A549 (cell line): Measurements from ENCODE around the gene PPP2R3A. TPM values are rescaled to one million over a fixed set of nuclear protein-coding genes. Genes with fewer than 3 reads are reported as not detected.

Experiments used
- ATAC-seq, 2 experiments: fragments of 200-7000 bp in 1 of 2; fragments of >200 bp in 1 of 2; cut with Nextera tagmentation in 1 of 2; cut with Tn5 transposase in 1 of 2; 3 replicates each; pipeline versions ENCODE4 v1.8.0 to v1.9.1; 2018 to 2020; ENCODE audit warnings: mild to moderate bottlenecking in 1 of 2, moderate library complexity in 1 of 2
- CTCF ChIA-PET: fragments of 300-600 bp; sonication (Branson Sonifier 250); formaldehyde crosslinking; extraction: SDS; loops from one replicate; lab custom pipeline; 2021; ENCODE audit warnings: antibody characterized with exemption, inconsistent platforms; lab: Yijun Ruan, JAX
- POLR2A ChIA-PET: fragments of 350-600 bp; formaldehyde crosslinking; extraction: SDS; loops from one replicate; lab custom pipeline; 2021; ENCODE audit warnings: antibody characterized with exemption, inconsistent platforms; lab: Yijun Ruan, JAX
- DNase-seq, 2 experiments: peaks; one replicate each; pipeline versions ENCODE4 v3.0.0 to v3.0.0-alpha.2; 2011 to 2016; ENCODE audit warnings: low read depth in 1 of 2, low spot score in 1 of 2
- FAIRE-seq: peaks from 2 replicates; lab custom pipeline; 2011; peaks lifted over from hg19 to GRCh38; lab: Jason Lieb, UNC
- H3K27ac ChIP-seq, 2 experiments: fragments of >200 bp; sonication (Bioruptor Twin); formaldehyde crosslinking; 3 replicates each; pipeline ENCODE4 v1.5.1; 2016 to 2017
- H3K4me1 ChIP-seq: fragments of >200 bp; sonication (Bioruptor Twin); formaldehyde crosslinking; 3 replicates; pipeline ENCODE4 v1.6.1; 2016
- H3K4me2 ChIP-seq: fragments of >200 bp; sonication (Bioruptor Twin); formaldehyde crosslinking; 3 replicates; pipeline ENCODE4 v1.6.1; 2016
- H3K4me3 ChIP-seq: fragments of >200 bp; sonication (Bioruptor Twin); formaldehyde crosslinking; 3 replicates; pipeline ENCODE4 v1.5.1; 2016
- H3K9me3 ChIP-seq: fragments of >200 bp; sonication (Bioruptor Twin); formaldehyde crosslinking; 3 replicates; pipeline ENCODE4 v1.6.1; 2016
- ATOH8 ChIP-seq: fragments of 250-450 bp; sonication (Bioruptor Pico); IDR thresholded peaks from 2 replicates; pipeline ENCODE4 v1.5.0; 2020; ENCODE audit warnings: low read depth, mild to moderate bottlenecking, moderate library complexity
- CHD2 ChIP-seq: fragments of 150-350 bp; IDR thresholded peaks from 2 replicates; pipeline ENCODE4 v1.6.1; 2014; ENCODE audit warnings: low read length; ENCODE audit not compliant: partially characterized antibody
- EHMT2 ChIP-seq: fragments of 200-600 bp; sonication (generic); IDR thresholded peaks from 2 replicates; pipeline ENCODE4 v1.6.1; 2016; ENCODE audit warnings: antibody characterized with exemption, low read depth, mild to moderate bottlenecking, moderate library complexity
- FOSB ChIP-seq: fragments of 250-450 bp; sonication (Bioruptor Pico); IDR thresholded peaks from 2 replicates; pipeline ENCODE4 v1.5.0; 2020; ENCODE audit warnings: mild to moderate bottlenecking, moderate library complexity
- FOXS1 ChIP-seq: fragments of 250-450 bp; sonication (Bioruptor Pico); IDR thresholded peaks from 2 replicates; pipeline ENCODE4 v1.5.0; 2020; ENCODE audit warnings: mild to moderate bottlenecking, moderate library complexity
- HOXA7 ChIP-seq: fragments of 250-450 bp; sonication (Bioruptor Pico); IDR thresholded peaks from 2 replicates; pipeline ENCODE4 v1.5.0; 2020; ENCODE audit warnings: mild to moderate bottlenecking, moderate library complexity
- HOXB5 ChIP-seq: fragments of 250-450 bp; sonication (Bioruptor Pico); IDR thresholded peaks from 2 replicates; pipeline ENCODE4 v1.5.0; 2020; ENCODE audit warnings: mild to moderate bottlenecking, moderate library complexity
- JUN ChIP-seq, 2 experiments: fragments of >200 bp; sonication (Bioruptor Twin); formaldehyde crosslinking; IDR thresholded peaks; 2 replicates in 1 of 2; 3 replicates in 1 of 2; pipeline ENCODE4 v1.6.1; 2016 to 2017
- KDM5A ChIP-seq: fragments of 200-600 bp; sonication (generic); IDR thresholded peaks from 2 replicates; pipeline ENCODE4 v1.6.1; 2016; ENCODE audit warnings: antibody characterized with exemption, mild to moderate bottlenecking
- MAFK ChIP-seq: fragments of 450-650 bp; IDR thresholded peaks from 2 replicates; pipeline ENCODE4 v1.6.1; 2014; ENCODE audit not compliant: partially characterized antibody
- MAZ ChIP-seq: fragments of 150-350 bp; IDR thresholded peaks from 2 replicates; pipeline ENCODE4 v1.6.1; 2014; ENCODE audit warnings: antibody characterized with exemption, low read depth, low read length, borderline replicate concordance
- PBX3 ChIP-seq: IDR thresholded peaks from 2 replicates; pipeline ENCODE4 v1.6.1; 2012
- RAD21 ChIP-seq, 2 experiments: fragments of >200 bp in 1 of 2; sonication (Bioruptor Twin) in 1 of 2; formaldehyde crosslinking in 1 of 2; IDR thresholded peaks in 1 of 2; conservative IDR thresholded peaks in 1 of 2; 2 replicates in 1 of 2; 3 replicates in 1 of 2; pipeline ENCODE4 v1.6.1; 2012 to 2018; ENCODE audit warnings: inconsistent platforms in 1 of 2
- RFX5 ChIP-seq: fragments of 450-650 bp; IDR thresholded peaks from 2 replicates; pipeline ENCODE4 v1.7.1; 2014; ENCODE audit warnings: antibody characterized with exemption, mild to moderate bottlenecking, moderate library complexity
- SMC3 ChIP-seq: fragments of >200 bp; sonication (Bioruptor Twin); formaldehyde crosslinking; IDR thresholded peaks from 3 replicates; pipeline ENCODE4 v1.6.1; 2018; ENCODE audit warnings: inconsistent platforms
- SREBF2 ChIP-seq: fragments of 450-650 bp; IDR thresholded peaks from 2 replicates; pipeline ENCODE4 v1.6.1; 2014; ENCODE audit warnings: mild to moderate bottlenecking, moderate library complexity
- ZNF302 ChIP-seq: fragments of 250-450 bp; sonication (Bioruptor Pico); IDR thresholded peaks from 2 replicates; pipeline ENCODE4 v1.9.0; 2021; ENCODE audit warnings: inconsistent platforms, mild to moderate bottlenecking, moderate library complexity
- WGBS: methylation state at CpG from one replicate; pipeline ENCODE4 v1.1.6; 2017; ENCODE audit errors: missing lambda C conversion rate; 5-methylcytosine and 5-hydroxymethylcytosine counted together
- polyA plus RNA-seq, 4 experiments: library from polyadenylated mRNA; depleted of rRNA in 3 of 4; stranded (reverse); fragments of >200 nt; fragmentation: RNase III in 1 of 4; extraction: RNeasy Plus Mini Kit Qiagen cat#74134 plus additional on column Dnase treatment in 1 of 4; gene quantifications; 2 replicates in 3 of 4; 3 replicates in 1 of 4; pipeline ENCODE4 v1.2.3, GENCODE V29; 2011 to 2017
- TF ChIP-seq, protein P1 (sequence below): fragments of >200 bp; sonication (Bioruptor Twin); formaldehyde crosslinking; IDR thresholded peaks from 3 replicates; pipeline ENCODE4 v1.5.1; 2016
- TF ChIP-seq, protein P2 (sequence below): fragments of 200-600 bp; sonication (generic); IDR thresholded peaks from 2 replicates; pipeline ENCODE4 v1.6.1; 2016; ENCODE audit warnings: antibody characterized with exemption, mild to moderate bottlenecking, moderate library complexity
- TF ChIP-seq, protein P3 (sequence below): fragments of 150-350 bp; IDR thresholded peaks from 2 replicates; pipeline ENCODE4 v1.6.1; 2014; ENCODE audit warnings: low read depth, mild to moderate bottlenecking, low read length

Gene PPP2R3A
- polyA plus RNA-seq, 2 of the 4 experiments (the other 2 are of a cell fraction) = 1.9 to 3.2 TPM

- TF ChIP-seq MAFK (peak; percentile 99), RFX5 (no peak), HOXB5 (CRISPR knock-in tag) (no peak), KDM5A (no peak), JUN (IDR thresholded peaks at IDR 0.05) (no peak), MAZ (no peak), PBX3 (no peak), SMC3 (peak; percentile 73), RAD21 (conservative IDR thresholded peaks at IDR 0.05 in 1 of 2, IDR thresholded peaks at IDR 0.05 in 1 of 2) (peak; percentile 93 to 96), FOSB (CRISPR knock-in tag) (no peak), SREBF2 (no peak), EHMT2 (no peak), HOXA7 (CRISPR knock-in tag) (no peak)
- TF ChIP-seq, protein P1, sequence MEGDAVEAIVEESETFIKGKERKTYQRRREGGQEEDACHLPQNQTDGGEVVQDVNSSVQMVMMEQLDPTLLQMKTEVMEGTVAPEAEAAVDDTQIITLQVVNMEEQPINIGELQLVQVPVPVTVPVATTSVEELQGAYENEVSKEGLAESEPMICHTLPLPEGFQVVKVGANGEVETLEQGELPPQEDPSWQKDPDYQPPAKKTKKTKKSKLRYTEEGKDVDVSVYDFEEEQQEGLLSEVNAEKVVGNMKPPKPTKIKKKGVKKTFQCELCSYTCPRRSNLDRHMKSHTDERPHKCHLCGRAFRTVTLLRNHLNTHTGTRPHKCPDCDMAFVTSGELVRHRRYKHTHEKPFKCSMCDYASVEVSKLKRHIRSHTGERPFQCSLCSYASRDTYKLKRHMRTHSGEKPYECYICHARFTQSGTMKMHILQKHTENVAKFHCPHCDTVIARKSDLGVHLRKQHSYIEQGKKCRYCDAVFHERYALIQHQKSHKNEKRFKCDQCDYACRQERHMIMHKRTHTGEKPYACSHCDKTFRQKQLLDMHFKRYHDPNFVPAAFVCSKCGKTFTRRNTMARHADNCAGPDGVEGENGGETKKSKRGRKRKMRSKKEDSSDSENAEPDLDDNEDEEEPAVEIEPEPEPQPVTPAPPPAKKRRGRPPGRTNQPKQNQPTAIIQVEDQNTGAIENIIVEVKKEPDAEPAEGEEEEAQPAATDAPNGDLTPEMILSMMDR = peak; percentile 88
- TF ChIP-seq, protein P2, sequence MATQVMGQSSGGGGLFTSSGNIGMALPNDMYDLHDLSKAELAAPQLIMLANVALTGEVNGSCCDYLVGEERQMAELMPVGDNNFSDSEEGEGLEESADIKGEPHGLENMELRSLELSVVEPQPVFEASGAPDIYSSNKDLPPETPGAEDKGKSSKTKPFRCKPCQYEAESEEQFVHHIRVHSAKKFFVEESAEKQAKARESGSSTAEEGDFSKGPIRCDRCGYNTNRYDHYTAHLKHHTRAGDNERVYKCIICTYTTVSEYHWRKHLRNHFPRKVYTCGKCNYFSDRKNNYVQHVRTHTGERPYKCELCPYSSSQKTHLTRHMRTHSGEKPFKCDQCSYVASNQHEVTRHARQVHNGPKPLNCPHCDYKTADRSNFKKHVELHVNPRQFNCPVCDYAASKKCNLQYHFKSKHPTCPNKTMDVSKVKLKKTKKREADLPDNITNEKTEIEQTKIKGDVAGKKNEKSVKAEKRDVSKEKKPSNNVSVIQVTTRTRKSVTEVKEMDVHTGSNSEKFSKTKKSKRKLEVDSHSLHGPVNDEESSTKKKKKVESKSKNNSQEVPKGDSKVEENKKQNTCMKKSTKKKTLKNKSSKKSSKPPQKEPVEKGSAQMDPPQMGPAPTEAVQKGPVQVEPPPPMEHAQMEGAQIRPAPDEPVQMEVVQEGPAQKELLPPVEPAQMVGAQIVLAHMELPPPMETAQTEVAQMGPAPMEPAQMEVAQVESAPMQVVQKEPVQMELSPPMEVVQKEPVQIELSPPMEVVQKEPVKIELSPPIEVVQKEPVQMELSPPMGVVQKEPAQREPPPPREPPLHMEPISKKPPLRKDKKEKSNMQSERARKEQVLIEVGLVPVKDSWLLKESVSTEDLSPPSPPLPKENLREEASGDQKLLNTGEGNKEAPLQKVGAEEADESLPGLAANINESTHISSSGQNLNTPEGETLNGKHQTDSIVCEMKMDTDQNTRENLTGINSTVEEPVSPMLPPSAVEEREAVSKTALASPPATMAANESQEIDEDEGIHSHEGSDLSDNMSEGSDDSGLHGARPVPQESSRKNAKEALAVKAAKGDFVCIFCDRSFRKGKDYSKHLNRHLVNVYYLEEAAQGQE = no peak
- ChIA-PET CTCF (interaction anchor here (0.6 to 3.9 kb wide), 8 partner anchors 10 to 940 kb away, joined by 3 to 21 read pairs (median 4); partner anchors contain the start of gene STAG1), POLR2A (interaction anchor here (2.1 kb wide), 1 partner anchor 677 kb away, joined by 12 read pairs; the partner anchor contains the start of gene STAG1)
- FAIRE-seq (peak; percentile 59), DNase-seq (peak; percentile 5 to 70), ATAC-seq (peak in 1 of 2 experiments; percentile 70; a peak in 3 of 6 replicates)
- H3K27ac ChIP-seq = no peak overlapping the region
- no peak overlapping the region for H3K4me3 ChIP-seq
- peaks cover 18% of the 10 kb centered on the region; the same call in 2 of the 3 replicates for H3K4me1 ChIP-seq
- no peak overlapping the region for H3K4me2 ChIP-seq
- no peaks in the 10 kb centered on the region for H3K9me3 ChIP-seq
- WGBS = 91% methylated on average over 1 of the region's 1 CpG
Observed at GRCh38 chr3:136075218-136075808, 109.8 kb downstream of the PPP2R3A start.

DNA sequence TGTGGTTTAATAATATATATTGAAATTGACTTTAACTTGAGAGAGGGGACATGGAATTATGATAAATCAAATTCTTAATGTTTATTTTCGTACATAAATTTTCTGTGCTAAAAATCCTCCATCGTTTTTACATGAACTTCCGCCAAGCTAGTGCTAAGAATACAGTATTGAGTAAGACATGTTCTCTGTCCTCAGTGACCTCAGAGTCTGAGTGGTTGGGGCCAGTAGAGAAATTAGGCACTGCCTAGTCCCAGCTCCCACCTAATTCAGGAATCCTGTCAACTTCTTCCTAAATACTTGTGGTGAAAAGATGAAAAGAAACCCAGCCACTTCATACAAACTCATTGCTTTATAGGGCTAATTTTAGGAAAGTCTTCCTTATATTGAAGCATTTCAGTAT lies 110.3 kb downstream of the PPP2R3A start:
- no peak for TF ChIP-seq FOXS1 (CRISPR knock-in tag)
- TF ChIP-seq, protein P3, sequence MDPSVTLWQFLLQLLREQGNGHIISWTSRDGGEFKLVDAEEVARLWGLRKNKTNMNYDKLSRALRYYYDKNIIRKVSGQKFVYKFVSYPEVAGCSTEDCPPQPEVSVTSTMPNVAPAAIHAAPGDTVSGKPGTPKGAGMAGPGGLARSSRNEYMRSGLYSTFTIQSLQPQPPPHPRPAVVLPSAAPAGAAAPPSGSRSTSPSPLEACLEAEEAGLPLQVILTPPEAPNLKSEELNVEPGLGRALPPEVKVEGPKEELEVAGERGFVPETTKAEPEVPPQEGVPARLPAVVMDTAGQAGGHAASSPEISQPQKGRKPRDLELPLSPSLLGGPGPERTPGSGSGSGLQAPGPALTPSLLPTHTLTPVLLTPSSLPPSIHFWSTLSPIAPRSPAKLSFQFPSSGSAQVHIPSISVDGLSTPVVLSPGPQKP = no peak
- no peak for TF ChIP-seq CHD2
- TF ChIP-seq ATOH8 (CRISPR knock-in tag) = no peak
- no peak for TF ChIP-seq ZNF302 (CRISPR knock-in tag)
- CTCF ChIA-PET = interaction anchor here (0.8 to 3.9 kb wide), 7 partner anchors 10 to 939 kb away, joined by 3 to 21 read pairs (median 4); partner anchors contain the start of gene STAG1
- POLR2A ChIA-PET = interaction anchor here (2.1 kb wide), 1 partner anchor 676 kb away, joined by 12 read pairs; the partner anchor contains the start of gene STAG1

More for the DNA sequence above, 110.3 kb downstream of the PPP2R3A start:
- no peak overlapping the region for H3K4me2 ChIP-seq
- peaks cover 13% of the 10 kb centered on the region; the same call in 2 of the 3 replicates for H3K4me1 ChIP-seq
- H3K27ac ChIP-seq = 0 out of 6 replicates have a peak overlapping the region, but pooled peaks of 1 of the 2 experiments have one; percentile 28
- ATAC-seq (no peak), FAIRE-seq (no peak), DNase-seq (no peak)
- 36% methylated on average over 3 of the region's 3 CpGs for WGBS
- H3K9me3 ChIP-seq = no peaks in the 10 kb centered on the region
- no peak overlapping the region for H3K4me3 ChIP-seq
